ENCODE data around the gene GPC5.
"Not testable (repeated sequence)": the region's sequence is repeated elsewhere in the genome, so short reads cannot be mapped to it uniquely, and the experiment has no call there.

GPC5 gene

GRCh38 chr13:91674347-91674746 lies 275.9 kb downstream of the GPC5 start:
- not testable (repeated sequence) for H3K4me3 ChIP-seq, H3K27ac ChIP-seq

- Histone ChIP-seq H3K27ac (no peak overlapping the region), H3K4me3 (no peak overlapping the region)
These were observed 286.3 kb downstream of the GPC5 start for GRCh38 chr13:91684746-91685145.

GRCh38 chr13:91690944-91691343 lies 292.5 kb downstream of the GPC5 start:
- no peak overlapping the region for H3K4me3 ChIP-seq
- H3K27ac ChIP-seq, result no peak overlapping the region

GRCh38 chr13:91693466-91693865 lies 295.0 kb downstream of the GPC5 start:
- H3K4me3 ChIP-seq, result no peak overlapping the region
- no peak overlapping the region for H3K27ac ChIP-seq

- Histone ChIP-seq H3K27ac (no peak overlapping the region), H3K4me3 (no peak overlapping the region)
These were observed 299.9 kb downstream of the GPC5 start for GRCh38 chr13:91698308-91698707.

- Histone ChIP-seq H3K4me3 (no peak overlapping the region), H3K27ac (no peak overlapping the region)
These were observed 300.3 kb downstream of the GPC5 start for GRCh38 chr13:91698767-91699166.

- Histone ChIP-seq H3K4me3 (no peak overlapping the region), H3K27ac (no peak overlapping the region)
These were observed 301.4 kb downstream of the GPC5 start for GRCh38 chr13:91699863-91700262.

- H3K27ac ChIP-seq, result no peak overlapping the region
These were observed 303.6 kb downstream of the GPC5 start for GRCh38 chr13:91701975-91702374.

GRCh38 chr13:91702411-91702810 lies 304.0 kb downstream of the GPC5 start:
- no peak overlapping the region for H3K4me3 ChIP-seq

More at GRCh38 chr13:91701975-91702374, 303.6 kb downstream of the GPC5 start:
- no peak overlapping the region for H3K4me3 ChIP-seq

GRCh38 chr13:91704398-91704797 lies 306.0 kb downstream of the GPC5 start:
- H3K27ac ChIP-seq, result no peak overlapping the region

More at GRCh38 chr13:91702411-91702810, 304.0 kb downstream of the GPC5 start:
- no peak overlapping the region for H3K27ac ChIP-seq

GRCh38 chr13:91708558-91708957 lies 310.1 kb downstream of the GPC5 start:
- no peak overlapping the region for H3K4me3 ChIP-seq
- H3K27ac ChIP-seq, result no peak overlapping the region

More at GRCh38 chr13:91704398-91704797, 306.0 kb downstream of the GPC5 start:
- no peak overlapping the region for H3K4me3 ChIP-seq

GRCh38 chr13:91709180-91709579 lies 310.8 kb downstream of the GPC5 start:
- Histone ChIP-seq H3K27ac (no peak overlapping the region), H3K4me3 (no peak overlapping the region)

- Histone ChIP-seq H3K4me3 (no peak overlapping the region), H3K27ac (no peak overlapping the region)
These were observed 312.3 kb downstream of the GPC5 start for GRCh38 chr13:91710733-91711132.

- Histone ChIP-seq H3K4me3 (no peak overlapping the region), H3K27ac (no peak overlapping the region)
These were observed 316.4 kb downstream of the GPC5 start for GRCh38 chr13:91714855-91715254.

- H3K4me3 ChIP-seq, result no peak overlapping the region
- no peak overlapping the region for H3K27ac ChIP-seq
These were observed 318.1 kb downstream of the GPC5 start for GRCh38 chr13:91716436-91717065.

- H3K4me3 ChIP-seq, result no peak overlapping the region
These were observed 320.6 kb downstream of the GPC5 start for GRCh38 chr13:91719033-91719432.

GRCh38 chr13:91721413-91721812 lies 323.0 kb downstream of the GPC5 start:
- Histone ChIP-seq H3K4me3 (no peak overlapping the region), H3K27ac (no peak overlapping the region)

More at GRCh38 chr13:91719033-91719432, 320.6 kb downstream of the GPC5 start:
- no peak overlapping the region for H3K27ac ChIP-seq

GRCh38 chr13:91722267-91722884 lies 324.0 kb downstream of the GPC5 start:
- H3K4me3 ChIP-seq, result no peak overlapping the region
- no peak overlapping the region for H3K27ac ChIP-seq

GRCh38 chr13:91724591-91724990 lies 326.2 kb downstream of the GPC5 start:
- H3K27ac ChIP-seq, result no peak overlapping the region
- H3K4me3 ChIP-seq, result no peak overlapping the region

GRCh38 chr13:91725646-91726045 lies 327.2 kb downstream of the GPC5 start:
- no peak overlapping the region for H3K4me3 ChIP-seq
- no peak overlapping the region for H3K27ac ChIP-seq

- Histone ChIP-seq H3K4me3 (no peak overlapping the region), H3K27ac (no peak overlapping the region)
These were observed 328.2 kb downstream of the GPC5 start for GRCh38 chr13:91726671-91727070.

- no peak overlapping the region for H3K4me3 ChIP-seq
- no peak overlapping the region for H3K27ac ChIP-seq
These were observed 331.4 kb downstream of the GPC5 start for GRCh38 chr13:91729859-91730258.
